K562 (cell line): ENCODE results near the gene RNF34. TPM values are rescaled to one million over a fixed set of nuclear protein-coding genes. Genes with fewer than 3 reads are reported as not detected.
A peak's percentile ranks its signal among the peaks of the same experiment; 100 is the strongest.

ENCODE experiments used
- CBFB ChIP-seq: sonication (generic); formaldehyde crosslinking; IDR thresholded peaks from 2 replicates; pipeline ENCODE4 v1.4.0; 2020; ENCODE audit warnings: mild to moderate bottlenecking, missing genetic modification reagents
- ESRRB ChIP-seq: fragments of 250-450 bp; sonication (Bioruptor Pico); IDR thresholded peaks from 2 replicates; pipeline ENCODE4 v1.5.0; 2020; ENCODE audit warnings: mild to moderate bottlenecking, moderate library complexity, borderline replicate concordance
- ETS1 ChIP-seq: conservative IDR thresholded peaks from 2 replicates; pipeline ENCODE4 v1.6.1; 2011; ENCODE audit warnings: low read depth, mild to moderate bottlenecking, low read length; ENCODE audit not compliant: control insufficient read depth
- KDM5B ChIP-seq: fragments of 200-600 bp; sonication (generic); IDR thresholded peaks from 2 replicates; pipeline ENCODE4 v1.6.1; 2012; ENCODE audit warnings: low read depth, mild to moderate bottlenecking, moderate library complexity, low read length, control low read depth, inconsistent platforms; ENCODE audit not compliant: insufficient replicate concordance
- L3MBTL2 ChIP-seq: fragments of 450-650 bp; IDR thresholded peaks from 2 replicates; pipeline ENCODE4 v1.6.1; 2016; ENCODE audit warnings: mild to moderate bottlenecking, moderate library complexity
- MECOM ChIP-seq: fragments of 250-450 bp; sonication (Bioruptor Pico); IDR thresholded peaks from 2 replicates; pipeline ENCODE4 v1.8.0; 2022; ENCODE audit warnings: inconsistent platforms
- MYNN ChIP-seq, 2 experiments: sonication (generic); formaldehyde crosslinking in 1 of 2; IDR thresholded peaks; 2 replicates each; pipeline versions ENCODE4 v1.5.0 to v1.6.1; 2016 to 2020; ENCODE audit warnings: antibody characterized with exemption in 1 of 2, missing genetic modification reagents in 1 of 2
- NCOR1 ChIP-seq: fragments of 450-650 bp; IDR thresholded peaks from 2 replicates; pipeline ENCODE4 v1.6.1; 2016; ENCODE audit warnings: mild to moderate bottlenecking, moderate library complexity
- SMAD4 ChIP-seq: fragments of 250-450 bp; sonication (Bioruptor Pico); conservative IDR thresholded peaks from 2 replicates; pipeline ENCODE4 v1.8.0; 2021; ENCODE audit warnings: inconsistent platforms, mild to moderate bottlenecking, moderate library complexity
- SNRNP70 ChIP-seq: fragments of 200-400 bp; formaldehyde crosslinking; optimal IDR thresholded peaks from 2 replicates; pipeline ENCODE3; 2017; ENCODE audit warnings: low read depth, low read length
- STAT5B ChIP-seq: fragments of 250-450 bp; sonication (Bioruptor Pico); IDR thresholded peaks from 2 replicates; pipeline ENCODE4 v1.8.0; 2021; ENCODE audit warnings: mild to moderate bottlenecking, inconsistent platforms
- TFE3 ChIP-seq: fragments of 450-650 bp; formaldehyde crosslinking; IDR thresholded peaks from 2 replicates; pipeline ENCODE4 v1.4.0; 2020; ENCODE audit warnings: mild to moderate bottlenecking, mixed read lengths
- TRIM25 ChIP-seq: fragments of 450-650 bp; IDR thresholded peaks from 2 replicates; pipeline ENCODE4 v1.7.0; 2016; ENCODE audit warnings: borderline replicate concordance
- ZBTB34 ChIP-seq: fragments of 250-450 bp; sonication (Bioruptor Pico); IDR thresholded peaks from 2 replicates; pipeline ENCODE4 v1.8.0; 2021; ENCODE audit warnings: mild to moderate bottlenecking, moderate library complexity
- ZBTB8A ChIP-seq: fragments of 450-650 bp; IDR thresholded peaks from 2 replicates; pipeline ENCODE4 v1.6.1; 2018; ENCODE audit warnings: mild to moderate bottlenecking, moderate library complexity; ENCODE audit not compliant: partially characterized antibody
- ZNF184 ChIP-seq: sonication (generic); formaldehyde crosslinking; IDR thresholded peaks from 2 replicates; pipeline ENCODE4 v1.5.0; 2020; ENCODE audit warnings: missing genetic modification reagents
- ZNF408 ChIP-seq: fragments of 250-450 bp; sonication (Bioruptor Pico); IDR thresholded peaks from 2 replicates; pipeline ENCODE4 v1.4.0; 2020; ENCODE audit warnings: low read depth, mild to moderate bottlenecking, moderate library complexity
- ZNF584 ChIP-seq: fragments of 200-800 bp; sonication (Bioruptor generic); IDR thresholded peaks from 2 replicates; pipeline ENCODE4 v1.6.1; 2016; ENCODE audit warnings: low read depth, mild to moderate bottlenecking, missing genetic modification characterization, missing compliant biosample characterization
- ZNF740 ChIP-seq, 3 experiments: fragments of 200-800 bp in 1 of 3; sonication (Bioruptor generic) in 1 of 3; sonication (generic) in 1 of 3; formaldehyde crosslinking in 1 of 3; IDR thresholded peaks; 2 replicates each; pipeline versions ENCODE4 v1.6.1 to v1.8.0; 2016 to 2022; ENCODE audit warnings: mild to moderate bottlenecking in 2 of 3, missing compliant biosample characterization in 2 of 3, missing genetic modification characterization in 2 of 3, missing genetic modification reagents in 1 of 3
- polyA plus RNA-seq, 8 experiments: library from polyadenylated mRNA; depleted of rRNA in 4 of 8; stranded (reverse) in 5 of 8; unstranded in 3 of 8; fragments of >200 nt; fragmentation: Nextera tagmentation in 2 of 8; fragmentation: Illumina TruSeq in 1 of 8; extraction: Ambion mirVana in 2 of 8; extraction: Trizol in 1 of 8; gene quantifications; 2 replicates each; pipeline versions ENCODE4 v1.2.1 to v1.2.3, GENCODE V29; 2011 to 2014; ENCODE audit warnings: inconsistent platforms in 1 of 8, missing spikeins in 1 of 8
- total RNA-seq, 7 experiments: library from RNA; depleted of rRNA in 6 of 7; stranded (reverse); fragments of >200 nt in 6 of 7; fragmentation: Illumina TruSeq in 2 of 7; extraction: Trizol in 2 of 7; gene quantifications; 2 replicates each; pipeline versions ENCODE4 v1.2.1 to v1.2.3, GENCODE V29; 2011 to 2021; ENCODE audit warnings: low replicate concordance in 1 of 7

The RNF34 gene
- total and polyA plus RNA-seq, 9 of the 15 experiments (the other 6 are each of a cell fraction or from before 2014, with no cell fraction given): 41.7 to 88.9 (median 54.1) TPM

- TF ChIP-seq ZNF740 (CRISPR knock-in tag; IDR thresholded peaks at IDR 0.05) (no peak; the same call in 1 of the 2 replicates), ZNF740 (tag; IDR thresholded peaks at IDR 0.05) (no peak), SMAD4 (peak; percentile 4), NCOR1 (no peak), MYNN (IDR thresholded peaks at IDR 0.05) (no peak), MYNN (CRISPR knock-in tag; IDR thresholded peaks at IDR 0.05) (no peak), MECOM (no peak), TFE3 (no peak), SNRNP70 (no peak), TRIM25 (no peak), KDM5B (peak; percentile 95), ESRRB (no peak), ZNF408 (CRISPR knock-in tag) (no peak), ZNF184 (no peak), ZNF584 (CRISPR knock-in tag) (no peak), STAT5B (CRISPR knock-in tag) (no peak), CBFB (CRISPR knock-in tag) (no peak), L3MBTL2 (peak; percentile 96), ZBTB34 (CRISPR knock-in tag) (no peak), ZBTB8A (no peak), ETS1 (no peak; the same call in 1 of the 2 replicates)
These were observed at the start of gene RNF34 (continued) for GRCh38 chr12:121399391-121400331.
